Activated T-helper 1 cell treated with Interleukin-2 at 50 U/mL for 16 hours (primary cell): ENCODE results near the gene DAW1.
"Not testable (repeated sequence)": the region's sequence is repeated elsewhere in the genome, so short reads cannot be mapped to it uniquely, and the experiment has no call there.

Experiments
- DNase-seq: peaks from one replicate; pipeline ENCODE4 v3.0.0-alpha.2; 2020; ENCODE audit warnings: low read depth

Gene DAW1

DNA sequence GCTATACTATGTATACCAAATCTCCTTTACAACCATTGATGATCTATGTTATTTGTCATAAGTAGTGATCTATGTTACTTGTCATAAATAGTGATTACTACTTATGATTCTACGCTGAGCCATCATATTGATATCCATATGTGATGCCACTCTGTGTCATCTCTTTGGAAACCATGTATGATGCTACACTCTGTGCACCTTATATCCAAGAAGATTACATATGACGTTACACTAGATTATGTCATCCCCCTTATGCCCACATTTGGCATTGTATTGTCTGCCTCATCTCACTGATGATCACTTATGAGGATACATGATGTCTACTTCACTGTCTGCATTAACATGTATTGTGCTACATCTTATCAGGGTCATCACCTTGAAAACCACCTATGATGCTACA lies 42.9 kb downstream of the DAW1 start:
- DNase-seq, result no peak

DNA sequence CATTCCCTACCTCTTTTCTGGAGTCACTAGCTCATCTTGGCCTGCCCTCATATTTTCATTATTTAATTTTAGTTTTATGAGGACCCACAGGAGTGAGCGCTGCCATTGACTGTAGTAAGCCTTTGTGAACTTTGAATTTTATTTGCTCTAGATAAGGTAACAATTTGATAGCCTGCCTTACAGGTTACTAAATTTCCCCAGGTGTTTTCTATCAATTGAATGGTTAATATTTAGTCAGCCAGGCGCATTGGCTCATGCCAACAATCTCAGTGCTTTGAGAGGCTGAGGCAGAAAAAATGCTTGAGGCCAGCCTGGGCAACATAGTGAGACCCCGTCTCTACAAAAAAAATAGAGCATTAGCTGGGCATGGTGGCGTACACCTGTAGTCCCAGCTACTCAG lies 50.2 kb downstream of the DAW1 start:
- no peak for DNase-seq

DNA sequence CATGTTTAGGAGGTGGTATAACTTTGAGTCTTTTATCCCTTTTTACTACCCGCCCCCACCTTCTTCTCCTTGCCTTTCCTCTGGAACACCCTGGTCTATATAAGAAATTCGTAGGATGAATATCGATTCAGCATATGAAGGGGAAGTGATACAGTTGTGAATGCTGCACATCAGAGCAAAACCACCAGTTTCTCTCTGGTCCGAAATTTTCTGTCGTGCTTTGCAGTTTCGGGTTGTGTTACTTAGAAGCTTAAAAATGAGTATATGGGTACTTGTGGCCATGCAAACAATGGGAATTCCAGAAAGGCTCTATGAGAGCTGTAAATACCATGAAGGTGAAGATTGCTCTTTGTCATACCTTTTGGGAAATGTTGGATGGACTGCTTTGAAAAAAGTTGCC lies 60.6 kb downstream of the DAW1 start:
- DNase-seq, result no peak

DNA sequence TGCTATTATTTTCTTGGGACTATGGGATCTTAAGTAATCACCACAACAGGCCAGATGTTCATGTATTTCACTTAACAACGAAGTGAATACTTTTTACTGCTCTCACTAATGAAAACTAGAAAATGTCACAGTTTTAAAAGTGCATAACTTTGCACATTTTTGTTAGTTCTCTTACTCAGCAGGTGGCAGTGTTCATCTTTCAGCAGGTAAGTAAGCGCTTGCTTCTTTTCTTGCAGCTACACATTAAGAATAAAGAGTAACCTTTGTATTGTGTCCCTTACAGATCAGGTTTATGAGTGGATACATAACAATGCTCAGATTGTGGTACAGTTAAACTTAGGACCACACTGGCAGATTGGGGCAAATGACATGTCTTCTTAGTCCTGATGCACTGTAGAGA lies 61.0 kb downstream of the DAW1 start:
- DNase-seq, result no peak

DNA sequence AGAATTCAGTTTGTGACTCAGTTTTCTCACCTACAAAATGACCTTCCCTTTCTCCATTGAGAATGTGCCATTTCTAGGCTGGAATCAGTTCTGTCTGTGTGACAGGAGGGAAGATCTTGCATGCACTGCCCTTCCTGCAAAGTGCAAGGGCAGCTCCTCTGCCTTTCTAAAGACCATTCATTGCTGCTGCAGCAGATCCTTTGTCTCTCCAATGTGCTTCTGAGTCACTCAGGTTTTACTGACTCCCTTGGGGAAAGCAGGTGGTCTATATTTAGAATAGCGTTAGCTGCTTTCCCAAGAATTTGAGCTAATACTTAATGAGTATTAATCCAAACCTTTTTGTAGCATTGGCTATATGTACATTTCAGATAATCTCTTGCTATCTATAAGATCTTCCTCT lies 62.5 kb downstream of the DAW1 start:
- no peak for DNase-seq

DNA sequence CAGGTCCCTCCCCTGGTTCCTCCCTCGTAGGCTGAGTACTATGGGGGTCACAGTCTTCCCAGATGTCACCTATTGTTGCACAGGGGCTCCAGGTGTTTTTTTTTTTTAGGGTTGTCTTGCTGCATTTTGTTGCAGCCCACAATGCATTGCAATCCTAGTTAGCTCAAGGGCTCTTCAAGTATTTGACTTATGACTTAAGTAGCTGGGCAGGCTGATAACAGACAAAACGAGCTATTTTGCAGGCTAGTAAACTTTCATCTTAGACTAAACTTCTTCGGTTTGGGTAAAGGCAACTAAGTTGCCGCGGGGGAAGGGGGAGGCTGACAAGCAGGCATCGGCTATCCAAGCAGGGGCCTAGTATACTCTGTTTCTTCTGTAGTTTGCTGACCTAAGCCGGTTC lies 64.8 kb downstream of the DAW1 start:
- not testable (repeated sequence) for DNase-seq

DNA sequence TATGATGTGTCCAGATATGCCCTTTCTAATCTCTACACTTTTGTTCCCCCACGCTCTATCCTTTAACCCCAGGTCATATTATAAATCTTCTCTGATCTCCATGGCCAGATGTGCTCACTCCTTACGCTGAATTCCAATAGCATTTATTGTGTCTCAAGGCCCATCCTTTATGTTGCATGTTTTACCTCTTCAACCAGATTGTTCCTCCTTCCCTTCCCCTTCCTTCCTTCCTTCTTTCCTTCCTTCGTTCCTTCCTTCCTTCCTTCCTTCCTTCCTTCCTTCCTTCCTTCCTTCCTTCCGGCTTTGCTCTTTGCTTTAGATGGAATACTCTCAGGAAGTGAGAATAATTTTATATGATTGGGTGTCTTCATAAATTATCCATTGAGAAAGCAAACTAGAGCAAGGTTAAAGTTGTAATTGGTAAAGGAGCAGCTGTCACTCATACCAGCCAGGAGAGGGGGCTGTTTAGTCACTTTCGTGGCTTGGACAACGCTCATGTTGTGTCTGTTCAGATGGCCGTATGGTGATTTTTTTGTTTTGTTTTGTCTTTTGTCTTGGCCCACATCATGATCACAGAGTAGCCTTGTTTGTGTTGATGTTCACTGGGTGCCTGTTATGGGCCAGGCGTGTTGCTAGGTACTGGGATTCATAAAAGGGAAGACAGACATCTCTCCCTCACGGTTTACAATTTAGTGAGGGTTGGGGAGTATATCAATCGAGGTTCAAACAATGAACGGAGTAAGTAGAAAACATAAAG lies 68.0 kb downstream of the DAW1 start:
- no peak for DNase-seq

DNA sequence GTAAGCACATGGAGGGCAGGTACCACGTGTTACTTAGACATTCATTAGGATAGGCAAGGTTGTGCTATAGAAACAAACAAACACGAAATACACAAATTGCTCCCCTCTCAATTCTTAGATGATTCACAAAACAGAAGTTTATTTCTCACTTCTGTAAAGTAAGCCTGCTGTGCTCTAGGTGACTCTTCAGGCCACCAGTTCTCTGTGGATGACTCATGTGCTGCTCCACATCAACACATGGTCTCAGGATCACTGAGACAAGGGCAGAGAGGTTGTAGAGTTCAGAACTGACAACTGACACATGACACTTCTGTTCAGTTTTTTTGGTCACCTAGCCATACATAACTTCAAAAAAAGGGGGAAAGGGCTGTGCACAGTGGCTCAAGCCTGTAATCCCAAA lies 70.6 kb downstream of the DAW1 start:
- DNase-seq, result no peak

DNA sequence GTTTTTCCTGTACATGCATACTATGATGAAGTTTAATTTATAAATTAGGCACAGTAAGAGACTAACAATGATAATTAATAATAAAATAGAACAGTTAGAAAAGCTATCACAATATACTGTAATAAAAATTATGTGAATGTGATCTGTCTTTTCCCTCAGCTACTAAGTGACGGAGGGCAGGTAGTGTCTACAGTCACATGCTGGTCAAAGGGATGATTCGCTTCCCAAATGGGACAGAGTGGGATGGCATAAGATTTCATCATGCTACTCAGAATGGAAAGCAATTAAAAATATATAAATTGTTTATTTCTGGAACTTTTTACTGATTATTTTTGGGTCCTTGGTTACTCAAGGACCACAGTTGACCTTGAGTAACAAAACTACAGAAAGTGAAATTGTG lies 71.5 kb downstream of the DAW1 start:
- DNase-seq, result no peak

DNA sequence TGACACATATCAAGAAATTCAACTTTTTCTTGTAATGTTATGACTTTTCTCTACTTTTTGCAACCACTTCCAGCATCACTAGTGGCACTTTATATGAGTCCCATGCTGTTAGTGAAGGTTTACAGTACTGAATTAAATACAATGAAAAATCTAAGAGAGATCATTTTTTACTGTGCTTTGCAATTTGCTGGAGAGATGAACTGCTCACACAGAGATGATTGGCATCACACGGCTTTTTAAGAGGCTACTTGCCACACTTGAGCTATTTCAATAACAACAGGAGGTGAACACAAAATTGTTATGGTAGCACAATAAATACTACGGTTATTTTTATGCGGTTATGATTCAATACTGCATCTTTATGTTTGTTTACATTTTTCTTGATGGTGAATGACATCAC lies 88.9 kb downstream of the DAW1 start:
- no peak for DNase-seq

DNA sequence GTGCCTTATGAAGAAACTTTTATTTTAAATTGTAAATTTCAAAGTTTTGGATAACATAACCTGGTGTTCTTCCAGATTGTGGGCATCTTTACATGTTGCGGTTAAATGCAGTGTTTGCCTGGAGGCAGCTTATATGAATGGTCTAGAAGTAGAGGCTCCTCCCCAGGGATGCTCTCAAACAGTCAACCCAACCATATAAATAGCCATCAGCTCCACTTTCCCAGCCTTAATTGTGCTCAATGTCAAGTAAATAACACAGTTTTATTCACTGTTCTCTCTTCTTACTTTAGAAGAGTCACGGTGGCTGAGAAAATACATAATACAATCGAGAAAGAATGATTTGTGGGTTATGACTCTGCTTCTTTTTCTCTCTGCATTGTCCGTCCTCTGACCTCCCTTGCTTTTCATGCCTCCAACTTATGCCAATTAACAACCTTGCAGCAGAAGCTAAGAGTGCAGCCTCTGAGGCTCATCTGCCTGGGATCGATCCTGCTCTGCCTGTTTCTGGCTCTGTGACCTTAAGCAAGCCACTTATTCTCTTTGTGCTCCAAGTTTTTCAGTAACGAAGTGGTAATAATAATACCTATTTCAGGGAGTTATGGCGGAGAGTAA lies 100.3 kb downstream of the DAW1 start:
- DNase-seq, result no peak

DNA sequence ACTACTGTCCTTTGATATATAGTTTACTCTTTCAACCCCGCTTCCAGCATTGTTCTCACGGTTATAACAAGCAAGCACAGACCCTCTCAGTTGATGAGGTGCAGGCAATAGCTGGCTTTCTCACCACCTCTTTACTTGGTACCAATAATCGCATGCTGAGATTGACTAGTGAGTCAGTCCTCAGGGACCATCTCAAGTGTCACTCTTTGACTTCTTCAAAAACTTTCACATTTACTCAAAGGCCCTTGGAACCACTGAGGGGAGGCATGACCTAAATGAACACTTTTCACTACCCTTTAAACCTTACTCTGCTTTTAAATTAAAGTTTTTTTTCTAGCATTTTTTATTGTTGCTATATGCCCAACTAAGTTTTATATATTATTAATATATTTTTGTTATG lies 101.8 kb downstream of the DAW1 start:
- no peak for DNase-seq
